Mesothelial cell of epicardium (in vitro differentiated cells): ENCODE results near the gene GATAD2B. TPM values are rescaled to one million over a fixed set of nuclear protein-coding genes. Genes with fewer than 3 reads are reported as not detected.

Source experiments
- DNase-seq, 2 experiments: peaks; one replicate each; pipeline ENCODE4 v3.0.0; 2021; ENCODE audit warnings: low spot score in 2 of 2; ENCODE audit not compliant: unreplicated experiment in 2 of 2
- H3K27ac Mint-ChIP-seq: 2 replicates; pipeline ENCODE4 v1.8.0; 2021; ENCODE audit warnings: mixed read lengths
- H3K27me3 Mint-ChIP-seq: 2 replicates; pipeline ENCODE4 v1.8.0; 2021; ENCODE audit warnings: low read depth, mixed read lengths
- H3K36me3 Mint-ChIP-seq: 2 replicates; pipeline ENCODE4 v1.8.0; 2021; ENCODE audit warnings: mixed read lengths
- H3K4me1 Mint-ChIP-seq: 2 replicates; pipeline ENCODE4 v1.8.0; 2021; ENCODE audit warnings: mixed read lengths
- H3K4me3 Mint-ChIP-seq: 2 replicates; pipeline ENCODE4 v1.8.0; 2021; ENCODE audit warnings: mild to moderate bottlenecking, moderate library complexity, mixed read lengths
- H3K9me3 Mint-ChIP-seq: 2 replicates; pipeline ENCODE4 v1.8.0; 2021; ENCODE audit warnings: mixed read lengths
- total RNA-seq: library from RNA; stranded (reverse); gene quantifications from 3 replicates; pipeline ENCODE4 v1.2.1, GENCODE V29; 2021
- TF ChIP-seq, protein P1 (sequence below): fragments of 200-600 bp; sonication (generic); IDR thresholded peaks from one replicate; pipeline ENCODE4 v1.5.0; 2021; ENCODE audit warnings: antibody characterized with exemption; ENCODE audit not compliant: unreplicated experiment

The GATAD2B gene
- total RNA-seq, 1 donor from 2014 or later: 77.3 TPM

DNA sequence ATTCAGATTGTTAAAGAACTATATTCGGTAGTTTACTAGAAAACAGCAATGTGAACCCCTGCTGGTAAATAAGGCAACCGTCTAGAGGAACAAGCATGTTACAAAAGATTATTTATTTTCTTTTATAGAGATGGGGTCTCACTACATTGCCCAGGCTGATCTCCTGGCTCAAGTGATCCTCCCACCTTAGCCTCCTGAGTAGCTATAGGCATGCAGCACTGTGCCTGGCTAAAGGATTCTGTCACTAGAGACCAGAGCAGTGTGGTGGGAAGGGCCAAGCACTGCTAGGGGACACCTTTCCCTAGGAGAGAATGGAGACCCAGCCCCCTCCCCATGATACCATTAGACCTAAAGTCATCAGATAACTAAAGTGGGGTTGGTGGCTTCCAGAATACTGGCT is 118.7 kb downstream of the GATAD2B start:
- Mint-ChIP-seq H3K4me3 (no peak overlapping the region), H3K9me3 (no peaks in the 10 kb centered on the region), H3K27me3 (no peaks in the 10 kb centered on the region), H3K4me1 (no peaks in the 10 kb centered on the region), H3K36me3 (peaks cover 14% of the 10 kb centered on the region), H3K27ac (peak overlapping the region; percentile 72)
- TF ChIP-seq, protein P1, sequence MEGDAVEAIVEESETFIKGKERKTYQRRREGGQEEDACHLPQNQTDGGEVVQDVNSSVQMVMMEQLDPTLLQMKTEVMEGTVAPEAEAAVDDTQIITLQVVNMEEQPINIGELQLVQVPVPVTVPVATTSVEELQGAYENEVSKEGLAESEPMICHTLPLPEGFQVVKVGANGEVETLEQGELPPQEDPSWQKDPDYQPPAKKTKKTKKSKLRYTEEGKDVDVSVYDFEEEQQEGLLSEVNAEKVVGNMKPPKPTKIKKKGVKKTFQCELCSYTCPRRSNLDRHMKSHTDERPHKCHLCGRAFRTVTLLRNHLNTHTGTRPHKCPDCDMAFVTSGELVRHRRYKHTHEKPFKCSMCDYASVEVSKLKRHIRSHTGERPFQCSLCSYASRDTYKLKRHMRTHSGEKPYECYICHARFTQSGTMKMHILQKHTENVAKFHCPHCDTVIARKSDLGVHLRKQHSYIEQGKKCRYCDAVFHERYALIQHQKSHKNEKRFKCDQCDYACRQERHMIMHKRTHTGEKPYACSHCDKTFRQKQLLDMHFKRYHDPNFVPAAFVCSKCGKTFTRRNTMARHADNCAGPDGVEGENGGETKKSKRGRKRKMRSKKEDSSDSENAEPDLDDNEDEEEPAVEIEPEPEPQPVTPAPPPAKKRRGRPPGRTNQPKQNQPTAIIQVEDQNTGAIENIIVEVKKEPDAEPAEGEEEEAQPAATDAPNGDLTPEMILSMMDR: no peak
- no peak for DNase-seq

DNA sequence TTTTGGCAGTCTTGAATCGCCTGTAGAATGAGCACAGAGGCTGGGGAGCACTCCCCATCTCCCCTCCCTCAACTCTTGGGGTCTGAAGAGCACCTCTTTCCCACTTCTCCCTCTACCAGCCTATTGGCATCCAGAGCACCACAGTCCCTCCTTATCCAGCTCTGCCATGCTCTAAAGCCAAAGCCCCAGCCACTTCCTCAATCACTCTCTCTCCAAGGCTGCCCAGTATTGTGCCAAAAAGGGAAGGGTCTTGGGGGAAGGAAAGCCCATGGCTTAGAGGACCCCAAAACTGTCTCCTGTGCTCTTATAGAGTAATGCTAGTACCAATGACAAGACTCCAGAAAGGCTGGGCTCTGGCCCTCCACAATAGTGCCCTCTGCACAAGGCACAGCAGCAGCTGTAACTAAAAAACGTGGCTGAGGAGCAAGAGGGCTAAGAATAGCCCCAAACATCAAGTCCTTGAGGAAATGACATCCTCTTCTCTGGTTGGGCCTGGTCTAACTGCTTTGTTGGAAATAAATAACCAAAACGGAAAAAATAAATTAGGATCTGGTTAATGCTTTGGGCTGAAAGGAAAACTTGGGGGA is 119.2 kb downstream of the GATAD2B start:
- DNase-seq: no peak
- H3K36me3 Mint-ChIP-seq: peaks cover 11% of the 10 kb centered on the region
- H3K9me3 Mint-ChIP-seq: no peaks in the 10 kb centered on the region
- no peaks in the 10 kb centered on the region for H3K27me3 Mint-ChIP-seq
- H3K4me1 Mint-ChIP-seq: no peaks in the 10 kb centered on the region
- H3K4me3 Mint-ChIP-seq: no peak overlapping the region
- H3K27ac Mint-ChIP-seq: no peak overlapping the region
- TF ChIP-seq, protein P1: no peak

DNA sequence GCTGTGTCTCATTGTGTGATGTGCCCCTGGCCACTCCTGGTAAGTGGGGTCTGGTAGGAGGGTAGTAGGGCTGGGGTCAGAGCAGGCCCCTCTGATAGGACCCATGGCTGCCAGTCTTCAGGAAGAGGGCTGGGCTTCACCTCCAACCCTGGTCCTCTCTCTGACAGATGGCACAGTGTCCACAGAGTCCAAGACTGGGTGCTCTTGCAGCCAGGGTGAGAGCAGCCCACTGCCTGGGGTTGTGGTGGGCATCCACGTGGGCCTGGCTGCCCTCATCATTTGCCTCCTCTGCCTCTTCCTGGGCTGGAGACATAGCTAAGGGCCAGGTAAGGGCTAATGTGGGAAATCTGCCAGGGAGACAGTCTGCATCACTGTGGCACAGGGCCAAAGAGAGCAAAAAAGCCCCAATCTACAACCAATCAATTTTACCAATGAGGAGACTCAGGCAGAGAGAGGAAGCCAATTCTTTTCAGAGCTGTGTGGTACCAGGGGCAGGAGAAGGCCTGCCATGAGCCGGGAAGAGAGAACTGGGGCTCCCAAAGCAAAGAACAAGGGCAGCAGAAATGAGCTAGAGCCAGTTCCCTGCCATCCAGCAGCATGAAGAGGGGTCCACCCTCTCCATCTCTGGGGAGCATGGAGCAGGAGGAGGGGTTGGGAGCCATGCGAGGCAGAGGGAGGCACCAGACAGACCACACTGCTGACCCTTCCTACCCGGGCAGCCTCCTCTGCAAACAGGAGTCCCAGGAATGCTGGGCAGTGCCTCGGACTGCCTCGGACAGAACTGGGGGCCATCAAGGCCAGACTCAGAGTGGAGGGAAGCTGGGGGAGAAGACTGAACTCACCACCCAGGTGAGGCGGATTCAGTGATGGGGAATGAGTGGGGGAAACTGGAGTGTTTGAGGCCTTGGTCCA is 120.7 kb downstream of the GATAD2B start:
- Mint-ChIP-seq H3K4me3 (no peak overlapping the region), H3K4me1 (no peaks in the 10 kb centered on the region), H3K9me3 (no peaks in the 10 kb centered on the region), H3K27me3 (no peaks in the 10 kb centered on the region), H3K27ac (peak overlapping the region; percentile 56), H3K36me3 (peaks cover 7% of the 10 kb centered on the region)
- TF ChIP-seq, protein P1: no peak
- DNase-seq: no peak

- H3K4me1 Mint-ChIP-seq: no peaks in the 10 kb centered on the region
- H3K4me3 Mint-ChIP-seq: no peak overlapping the region
- H3K9me3 Mint-ChIP-seq: no peaks in the 10 kb centered on the region
- peak overlapping the region; percentile 48 for H3K27ac Mint-ChIP-seq
- TF ChIP-seq, protein P1: no peak
- peaks cover 7% of the 10 kb centered on the region for H3K36me3 Mint-ChIP-seq
- no peaks in the 10 kb centered on the region for H3K27me3 Mint-ChIP-seq
- DNase-seq: no peak
Observed at GRCh38 chr1:153801028-153801625, 121.6 kb downstream of the GATAD2B start.

GRCh38 chr1:153800516-153800915 is 122.3 kb downstream of the GATAD2B start:
- TF ChIP-seq, protein P1: no peak
- Mint-ChIP-seq H3K4me3 (no peak overlapping the region), H3K27me3 (no peaks in the 10 kb centered on the region), H3K4me1 (no peaks in the 10 kb centered on the region), H3K27ac (no peak overlapping the region), H3K36me3 (peaks cover 7% of the 10 kb centered on the region), H3K9me3 (no peaks in the 10 kb centered on the region)
- DNase-seq: no peak
